Glomerular endothelial cell (primary cell): ENCODE data around the gene CORO7. TPM values are rescaled to one million over a fixed set of nuclear protein-coding genes. Genes with fewer than 3 reads are reported as not detected.

Source experiments
- DNase-seq: peaks from one replicate; pipeline ENCODE4 v3.0.0-alpha.2; 2011; ENCODE audit warnings: low read depth, low spot score; ENCODE audit errors: extremely low read depth
- total RNA-seq: library from RNA; depleted of rRNA; stranded (reverse); fragments of >200 nt; gene quantifications from 2 replicates; pipeline ENCODE4 v1.2.3, GENCODE V29; 2015

The CORO7 gene
- total RNA-seq, 1 donor from 2014 or later: 96.6 TPM

DNA sequence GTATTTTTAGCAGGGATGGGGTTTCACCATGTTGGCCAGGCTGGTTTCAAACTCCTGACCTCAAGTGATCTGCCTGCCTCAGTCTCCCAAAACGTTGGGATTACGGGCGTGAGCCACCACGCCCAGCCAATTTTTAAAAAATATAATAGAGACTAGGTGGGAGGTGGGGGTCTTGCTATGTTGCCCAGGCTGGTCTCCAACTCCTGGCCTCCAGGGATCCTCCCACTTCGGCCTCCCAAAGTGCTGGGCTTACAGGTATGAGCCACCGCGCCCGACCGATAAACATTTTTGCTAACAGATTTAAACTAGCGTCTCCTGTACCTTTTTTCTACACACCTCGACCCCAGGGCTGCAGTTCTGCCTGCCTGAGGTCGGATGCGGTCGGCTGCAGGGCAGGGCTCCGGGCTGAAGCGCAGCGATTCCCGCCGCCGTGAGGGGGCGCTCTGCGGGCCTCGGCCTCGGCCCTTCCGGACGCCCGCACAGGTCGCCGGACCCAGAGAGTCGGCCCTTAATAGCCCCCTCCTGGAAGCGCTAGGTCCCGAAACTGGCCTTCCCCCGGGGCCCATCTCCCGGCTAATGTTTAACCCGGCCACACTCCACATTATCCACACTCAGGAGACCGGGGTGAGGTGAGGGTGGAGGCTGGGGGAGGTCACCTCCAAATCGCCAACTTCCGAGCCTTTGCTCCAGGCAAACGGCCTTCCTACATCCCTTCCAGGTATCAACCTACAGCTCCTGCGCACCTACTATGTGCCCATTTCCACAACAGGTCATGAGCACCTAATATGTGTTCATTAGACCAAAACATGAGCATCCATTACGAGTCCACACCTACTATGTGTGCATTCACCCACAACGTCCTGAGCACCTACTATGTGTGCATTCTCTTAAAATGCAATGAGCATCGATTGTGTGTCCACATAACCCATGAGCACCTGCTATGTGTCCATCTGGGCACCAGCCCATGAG lies 102.5 kb downstream of the CORO7 start:
- no peak for DNase-seq

DNA sequence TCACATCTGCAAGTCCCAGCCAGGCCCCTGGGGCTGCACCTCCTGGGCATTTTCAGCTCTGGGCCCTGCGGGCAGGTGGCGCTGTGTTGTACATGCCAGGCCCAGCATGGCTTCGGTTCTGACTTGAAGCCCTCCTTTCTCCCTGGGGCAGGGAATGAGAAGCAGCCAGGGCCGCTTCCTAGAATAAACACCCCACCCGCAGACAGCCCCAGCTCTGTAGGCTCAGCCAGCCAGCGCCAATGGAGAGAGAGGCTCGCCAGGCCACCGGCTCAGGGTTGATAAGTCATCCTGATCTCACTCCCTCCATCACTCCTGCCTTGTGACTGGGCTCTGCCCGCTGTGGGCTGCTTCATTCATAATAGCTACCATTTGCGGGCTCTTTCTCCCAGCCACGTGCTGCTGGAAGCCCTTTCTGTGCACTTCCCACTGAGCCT lies 106.5 kb downstream of the CORO7 start:
- DNase-seq: no peak

DNA sequence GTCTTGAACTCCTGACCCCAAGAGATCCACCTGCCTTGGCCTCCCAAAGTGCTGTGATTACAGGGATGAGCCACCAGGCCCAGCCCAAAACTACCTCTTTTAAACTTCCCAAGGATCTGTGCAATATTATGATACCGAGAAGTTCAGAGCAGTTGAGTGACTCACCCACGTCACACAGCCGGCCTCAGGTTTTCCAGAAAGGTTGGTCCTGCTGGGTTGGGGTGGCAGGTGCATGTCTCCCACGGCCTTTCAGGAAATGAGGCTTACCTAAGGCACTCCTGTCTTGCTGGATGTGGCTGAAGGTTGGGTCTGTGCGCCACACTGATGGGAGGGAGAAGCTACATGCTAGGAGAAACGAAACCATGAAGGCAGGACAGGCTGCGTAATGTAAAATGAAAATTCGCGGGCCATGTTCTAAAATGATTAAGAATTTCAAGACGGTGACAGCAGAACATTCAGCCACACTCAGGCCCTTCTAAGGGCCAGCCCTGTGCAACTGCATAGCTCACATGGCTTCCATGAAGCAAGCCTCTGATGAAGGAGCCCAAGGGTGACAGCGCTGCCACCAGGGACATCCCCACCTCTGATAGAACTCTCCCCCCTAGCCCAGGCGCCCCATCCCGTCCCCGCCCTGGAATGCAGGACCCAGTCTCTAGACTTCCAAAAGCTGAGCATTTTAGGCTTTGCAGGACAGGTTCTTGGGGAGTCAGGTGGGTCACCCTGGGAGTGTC lies 107.1 kb downstream of the CORO7 start:
- DNase-seq: no peak

GRCh38 chr16:4307215-4308037 lies 109.0 kb downstream of the CORO7 start:
- DNase-seq: no peak

- no peak for DNase-seq
Observed at GRCh38 chr16:4306470-4307214, 109.8 kb downstream of the CORO7 start.

Other genes with a start within 250 kb of the CORO7 start
- gene SRL, start 174.5 kb downstream of the CORO7 start, total RNA-seq: 0.06 and 0.10 TPM in 2 replicates
- 4.2 and 4.8 TPM in 2 replicates for gene TFAP4, start 143.6 kb downstream of the CORO7 start, total RNA-seq
- gene GLIS2, start 100.5 kb downstream of the CORO7 start, total RNA-seq: 3.1 and 5.9 TPM in 2 replicates
- 35.3 and 57.8 TPM in 2 replicates for gene PAM16, start 65.3 kb downstream of the CORO7 start, total RNA-seq
- 5.7 and 6.8 TPM in 2 replicates for gene VASN, start 44.7 kb downstream of the CORO7 start, total RNA-seq
- gene DNAJA3, start 9.3 kb upstream of the CORO7 start, total RNA-seq: 35.2 and 39.8 TPM in 2 replicates
- 48.4 and 51.2 TPM in 2 replicates for gene NMRAL1, start 58.0 kb upstream of the CORO7 start, total RNA-seq
- gene HMOX2, start 59.8 kb upstream of the CORO7 start, total RNA-seq: 128 and 147 TPM in 2 replicates
- 24.6 and 27.4 TPM in 2 replicates for gene CDIP1, start 122.2 kb upstream of the CORO7 start, total RNA-seq
- gene C16orf96, start 139.7 kb upstream of the CORO7 start, total RNA-seq: not detected in 2 replicates
- 9.9 and 19.7 TPM in 2 replicates for gene UBALD1, start 198.3 kb upstream of the CORO7 start, total RNA-seq
- gene MGRN1, start 208.2 kb upstream of the CORO7 start, total RNA-seq: 80.6 and 87.1 TPM in 2 replicates